OCI-LY7 (cell line): Measurements from ENCODE around the gene PLXNB2. TPM values are rescaled to one million over a fixed set of nuclear protein-coding genes. Genes with fewer than 3 reads are reported as not detected.

Experiments
- BruUV-seq: library from RNA; stranded (reverse); fragments of 400-500 nt; replicated peaks from 2 replicates; lab custom pipeline; 2021; lab: Mats Ljungman, UMichigan
- CTCF ChIA-PET: fragments of 300-600 bp; sonication (Branson Sonifier 250); formaldehyde crosslinking; loops from one replicate; lab custom pipeline; 2022; ENCODE audit warnings: antibody characterized with exemption; ENCODE audit not compliant: unreplicated experiment; lab: Charles Lee
- POLR2A ChIA-PET: fragments of 300-600 bp; sonication (Branson Sonifier 250); formaldehyde crosslinking; loops from one replicate; lab custom pipeline; 2022; ENCODE audit warnings: antibody characterized with exemption; lab: Charles Lee
- DNase-seq: peaks from one replicate; pipeline ENCODE4 v3.0.0-alpha.2; 2015; ENCODE audit warnings: low spot score
- H2AFZ ChIP-seq: fragments of 200-600 bp; sonication (generic), shearing (Covaris generic); 2 replicates; pipeline ENCODE4 v1.6.1; 2014; ENCODE audit warnings: mild to moderate bottlenecking, antibody characterized with exemption, low read length, moderate library complexity
- H3K27ac ChIP-seq: fragments of 200-600 bp; sonication (generic); 2 replicates; pipeline ENCODE4 v1.5.1; 2014; ENCODE audit warnings: mixed run types, low read depth, mild to moderate bottlenecking, moderate library complexity, low read length, inconsistent platforms; ENCODE audit not compliant: poor library complexity, severe bottlenecking
- H3K36me3 ChIP-seq: fragments of 200-600 bp; sonication (generic); 2 replicates; pipeline ENCODE4 v1.6.1; 2014; ENCODE audit warnings: mild to moderate bottlenecking, antibody characterized with exemption, low read length, moderate library complexity, mixed read lengths; ENCODE audit not compliant: insufficient read depth
- H3K4me1 ChIP-seq: fragments of 200-600 bp; sonication (generic); 2 replicates; pipeline ENCODE4 v1.5.1; 2014; ENCODE audit warnings: mild to moderate bottlenecking, low read length; ENCODE audit not compliant: insufficient read depth, poor library complexity, severe bottlenecking
- H3K4me2 ChIP-seq: fragments of 200-600 bp; sonication (generic); 2 replicates; pipeline ENCODE4 v1.6.1; 2014; ENCODE audit warnings: mild to moderate bottlenecking, low read length
- H3K4me3 ChIP-seq: fragments of 200-600 bp; sonication (generic); 2 replicates; pipeline ENCODE4 v1.5.1; 2014; ENCODE audit warnings: mild to moderate bottlenecking, low read depth, low read length; ENCODE audit not compliant: poor library complexity, severe bottlenecking
- H3K79me2 ChIP-seq: fragments of 200-600 bp; sonication (generic); 2 replicates; pipeline ENCODE4 v1.6.1; 2016; ENCODE audit warnings: low read depth, mild to moderate bottlenecking, low read length, moderate library complexity, mixed read lengths; ENCODE audit not compliant: insufficient read depth
- H3K9me2 ChIP-seq: fragments of 200-600 bp; sonication (generic); 2 replicates; pipeline ENCODE4 v1.6.1; 2016; ENCODE audit warnings: mild to moderate bottlenecking, low read length, mixed read lengths; ENCODE audit not compliant: insufficient read depth
- H3K9me3 ChIP-seq: fragments of 200-600 bp; sonication (generic); 2 replicates; pipeline ENCODE4 v1.6.1; 2014; ENCODE audit warnings: mild to moderate bottlenecking, mixed run types, low read length, mixed read lengths
- H4K20me1 ChIP-seq: fragments of 200-600 bp; sonication (generic); 2 replicates; pipeline ENCODE4 v1.6.1; 2014; ENCODE audit warnings: mild to moderate bottlenecking, antibody characterized with exemption, low read length, moderate library complexity, mixed read lengths; ENCODE audit not compliant: insufficient read depth
- EZH2phosphoT487 ChIP-seq: fragments of 200-600 bp; sonication (generic); IDR thresholded peaks from 2 replicates; pipeline ENCODE4 v1.6.1; 2018; ENCODE audit warnings: low read depth, borderline replicate concordance, mild to moderate bottlenecking, mixed run types, antibody characterized with exemption, low read length, moderate library complexity, mixed read lengths
- intact Hi-C: fragments of 100-400 bp; cut with micrococcal nuclease; formaldehyde crosslinking; loops from one replicate; pipeline ENCODE4 v1.10.0; 2022; ENCODE audit not compliant: unreplicated experiment
- total RNA-seq, 2 experiments: library from RNA; depleted of rRNA in 1 of 2; stranded (reverse); fragments of >200 nt in 1 of 2; shearing (Covaris generic) in 1 of 2; gene quantifications; 2 replicates each; pipeline ENCODE4 v1.2.3, GENCODE V29; 2014 to 2022
- TF ChIP-seq, protein P1 (sequence below): fragments of 200-600 bp; sonication (generic); conservative IDR thresholded peaks from 2 replicates; pipeline ENCODE4 v1.5.1; 2014; ENCODE audit warnings: mild to moderate bottlenecking, antibody characterized with exemption, low read length, moderate library complexity, mixed read lengths

Gene PLXNB2
- total RNA-seq, 2 experiments from 2014 or later = 10.7 to 39.2 TPM

DNA sequence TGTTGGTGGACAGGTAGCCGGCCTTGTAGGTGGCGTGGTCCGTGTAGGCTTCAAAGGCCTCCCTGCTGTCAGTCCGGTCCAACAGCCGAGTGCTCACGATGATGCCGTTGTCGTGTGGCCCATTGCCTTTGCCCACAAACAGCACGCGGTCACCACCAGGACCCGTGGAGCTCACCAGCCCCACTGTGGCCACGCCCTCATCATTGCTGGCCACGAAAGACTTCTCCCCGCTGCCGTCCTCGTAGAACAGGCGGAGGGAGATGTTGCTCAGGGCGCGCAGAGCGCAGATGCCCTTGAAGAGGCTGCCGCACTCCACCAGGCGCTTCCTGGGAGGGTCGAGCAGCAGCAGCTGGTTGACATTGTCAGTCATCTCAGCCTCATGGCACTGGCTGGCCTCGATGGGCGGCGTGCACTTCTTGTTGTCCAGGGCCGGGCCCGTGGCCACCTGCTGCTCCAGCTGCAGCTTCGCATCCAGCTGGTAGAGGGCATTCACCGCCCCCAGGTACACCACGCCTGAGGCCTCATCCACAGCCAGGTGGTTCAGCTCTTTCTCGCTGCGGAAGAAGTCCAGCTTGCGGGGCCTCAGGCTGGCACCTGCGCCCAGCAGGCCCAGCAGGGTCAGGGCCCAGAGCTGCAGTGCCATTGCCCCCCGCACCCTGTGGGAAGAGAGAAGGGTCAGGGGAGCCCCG is 17.4 kb downstream of the PLXNB2 start:
- peaks cover 38% of the 10 kb centered on the region for H3K4me1 ChIP-seq
- no peak overlapping the region for H3K4me3 ChIP-seq
- H3K4me2 ChIP-seq = no peak overlapping the region
- no peak overlapping the region for H3K27ac ChIP-seq
- H4K20me1 ChIP-seq = no peaks in the 10 kb centered on the region
- intact Hi-C loops = loop anchor here (5.0 kb wide), 1 partner anchor 37 kb away; the partner anchor contains the start of gene DENND6B
- no peak overlapping the region for H2AFZ ChIP-seq
- ChIA-PET CTCF (no interaction called here), POLR2A (no interaction called here)
- no TSS peak for BruUV-seq
- no peaks in the 10 kb centered on the region for H3K79me2 ChIP-seq
- no peaks in the 10 kb centered on the region for H3K36me3 ChIP-seq
- no peak for DNase-seq
- H3K9me2 ChIP-seq = no peaks in the 10 kb centered on the region
- no peaks in the 10 kb centered on the region for H3K9me3 ChIP-seq
- no peak for TF ChIP-seq EZH2phosphoT487
- TF ChIP-seq, protein P1, sequence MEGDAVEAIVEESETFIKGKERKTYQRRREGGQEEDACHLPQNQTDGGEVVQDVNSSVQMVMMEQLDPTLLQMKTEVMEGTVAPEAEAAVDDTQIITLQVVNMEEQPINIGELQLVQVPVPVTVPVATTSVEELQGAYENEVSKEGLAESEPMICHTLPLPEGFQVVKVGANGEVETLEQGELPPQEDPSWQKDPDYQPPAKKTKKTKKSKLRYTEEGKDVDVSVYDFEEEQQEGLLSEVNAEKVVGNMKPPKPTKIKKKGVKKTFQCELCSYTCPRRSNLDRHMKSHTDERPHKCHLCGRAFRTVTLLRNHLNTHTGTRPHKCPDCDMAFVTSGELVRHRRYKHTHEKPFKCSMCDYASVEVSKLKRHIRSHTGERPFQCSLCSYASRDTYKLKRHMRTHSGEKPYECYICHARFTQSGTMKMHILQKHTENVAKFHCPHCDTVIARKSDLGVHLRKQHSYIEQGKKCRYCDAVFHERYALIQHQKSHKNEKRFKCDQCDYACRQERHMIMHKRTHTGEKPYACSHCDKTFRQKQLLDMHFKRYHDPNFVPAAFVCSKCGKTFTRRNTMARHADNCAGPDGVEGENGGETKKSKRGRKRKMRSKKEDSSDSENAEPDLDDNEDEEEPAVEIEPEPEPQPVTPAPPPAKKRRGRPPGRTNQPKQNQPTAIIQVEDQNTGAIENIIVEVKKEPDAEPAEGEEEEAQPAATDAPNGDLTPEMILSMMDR = no peak

DNA sequence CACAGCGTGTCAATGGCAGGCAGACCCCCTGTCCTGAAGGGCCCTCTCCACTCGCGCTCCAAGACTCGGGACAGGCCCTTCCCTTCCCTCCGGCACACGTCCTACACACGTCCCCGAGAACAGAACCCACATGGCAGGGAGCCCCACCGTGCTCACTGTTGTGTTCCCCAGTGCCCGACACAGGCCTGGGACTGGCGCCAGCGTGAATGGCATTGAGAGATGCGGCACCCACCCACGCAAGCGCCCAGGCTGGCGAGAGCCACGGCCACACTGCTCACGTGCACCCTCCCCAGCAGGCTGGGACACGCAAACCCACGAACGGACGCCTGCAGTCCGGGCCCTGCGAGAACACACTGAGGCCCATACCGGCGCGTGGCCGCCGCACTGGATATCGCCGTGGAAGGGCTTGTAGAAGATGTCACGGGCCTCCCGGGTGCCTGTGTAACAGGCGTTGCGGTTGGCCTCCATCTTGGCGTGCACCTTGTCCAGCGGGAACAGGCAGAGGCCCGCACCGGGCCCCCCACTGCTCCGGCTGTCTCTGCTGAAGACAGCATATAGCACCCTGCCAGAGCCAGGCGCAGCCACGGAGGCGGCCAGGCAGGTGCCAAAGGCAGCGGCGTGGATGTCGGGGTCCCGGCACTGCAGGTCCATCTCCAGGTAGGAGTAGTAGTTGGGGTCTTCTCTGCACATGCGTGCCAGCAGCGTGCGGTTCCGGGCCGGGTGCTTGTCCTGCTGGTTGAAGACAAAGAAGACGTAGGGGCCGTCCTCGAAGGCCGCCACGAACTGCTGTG is 18.1 kb downstream of the PLXNB2 start:
- Histone ChIP-seq H2AFZ (no peak overlapping the region), H4K20me1 (no peaks in the 10 kb centered on the region), H3K9me2 (no peaks in the 10 kb centered on the region), H3K4me2 (no peak overlapping the region), H3K36me3 (no peaks in the 10 kb centered on the region), H3K27ac (no peak overlapping the region), H3K4me1 (peaks cover 31% of the 10 kb centered on the region), H3K4me3 (no peak overlapping the region), H3K79me2 (no peaks in the 10 kb centered on the region), H3K9me3 (no peaks in the 10 kb centered on the region)
- intact Hi-C loops = no loop called here
- no TSS peak for BruUV-seq
- DNase-seq = no peak
- POLR2A ChIA-PET = no interaction called here
- CTCF ChIA-PET = no interaction called here
- TF ChIP-seq, protein P1 = no peak

DNA sequence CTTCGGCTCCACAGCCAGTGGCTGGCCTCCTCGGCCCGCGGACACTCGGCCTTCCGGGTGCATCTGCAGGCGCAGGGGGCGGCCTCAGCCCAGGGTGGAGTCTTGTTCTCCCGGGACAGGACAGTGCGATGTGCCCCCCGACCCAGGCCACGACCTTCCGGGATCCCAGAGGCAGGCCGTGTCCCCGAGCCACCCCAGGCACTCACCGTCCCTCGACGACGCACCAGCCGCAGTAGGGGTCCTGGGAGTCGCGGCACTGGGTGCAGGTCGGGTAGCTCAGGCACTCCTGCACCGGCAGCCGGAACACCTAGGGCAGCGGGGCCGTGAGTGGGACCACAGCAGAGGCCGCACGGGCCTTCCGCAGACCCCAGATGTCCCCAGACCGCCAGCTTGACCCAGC is 19.7 kb downstream of the PLXNB2 start:
- H2AFZ ChIP-seq = no peak overlapping the region
- H3K27ac ChIP-seq = no peak overlapping the region
- no peaks in the 10 kb centered on the region for H4K20me1 ChIP-seq
- intact Hi-C loops = no loop called here
- POLR2A ChIA-PET = no interaction called here
- TF ChIP-seq, protein P1 = no peak
- TF ChIP-seq EZH2phosphoT487 = no peak
- peaks cover 15% of the 10 kb centered on the region for H3K4me1 ChIP-seq
- no peak overlapping the region for H3K4me2 ChIP-seq
- no peak overlapping the region for H3K4me3 ChIP-seq
- no peaks in the 10 kb centered on the region for H3K9me3 ChIP-seq
- BruUV-seq = no TSS peak
- H3K79me2 ChIP-seq = no peaks in the 10 kb centered on the region
- no peaks in the 10 kb centered on the region for H3K36me3 ChIP-seq
- no peaks in the 10 kb centered on the region for H3K9me2 ChIP-seq
- CTCF ChIA-PET = interaction anchor here (1.0 kb wide), 1 partner anchor 11 kb away, joined by 3 read pairs; no protein-coding TSS in a partner anchor
- DNase-seq = no peak
